ENCODE results near the gene TRIM31.

The TRIM31 gene

GRCh38 chr6:30104661-30105060 lies 8.2 kb downstream of the TRIM31 start:
- TF ChIP-seq EGR1 (IDR thresholded peaks at IDR 0.05): no peak
- TF ChIP-seq RAD21 (IDR thresholded peaks at IDR 0.05; ENCODE audit: low read depth): no peak
- no peak for TF ChIP-seq FOXM1 (IDR thresholded peaks at IDR 0.05; ENCODE audit: borderline replicate concordance, low read depth)

DNA sequence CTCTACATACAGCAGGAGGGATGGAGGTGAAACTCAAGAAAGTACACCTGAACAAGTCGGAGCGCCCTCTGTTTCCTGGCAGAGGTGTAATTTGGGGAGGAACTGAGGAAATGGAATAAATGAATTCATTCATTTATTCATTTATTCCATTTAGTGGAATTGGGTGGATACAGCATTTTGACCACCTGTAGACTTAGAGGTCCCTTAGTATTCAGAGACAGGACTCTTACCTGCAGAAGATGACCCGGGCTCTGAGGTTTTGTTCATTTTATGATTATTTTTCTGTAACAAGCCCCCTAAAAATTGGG lies 9.1 kb downstream of the TRIM31 start:
- TF ChIP-seq ZBTB7A (IDR thresholded peaks at IDR 0.05; ENCODE audit: low read depth) (no peak), FOXM1 (IDR thresholded peaks at IDR 0.05; ENCODE audit: borderline replicate concordance, low read depth) (no peak), EP300 (IDR thresholded peaks at IDR 0.05; ENCODE audit: borderline replicate concordance) (no peak), TEAD4 (IDR thresholded peaks at IDR 0.05) (no peak), TAF1 (IDR thresholded peaks at IDR 0.05; ENCODE audit: low read depth) (no peak), EGR1 (IDR thresholded peaks at IDR 0.05) (no peak), CEBPB (IDR thresholded peaks at IDR 0.05) (no peak), CREB1 (IDR thresholded peaks at IDR 0.05; ENCODE audit: low read depth) (no peak), USF1 (IDR thresholded peaks at IDR 0.05) (no peak), REST (IDR thresholded peaks at IDR 0.05; ENCODE audit: low read depth) (no peak), YY1 (IDR thresholded peaks at IDR 0.05; ENCODE audit: low read depth) (no peak), NFIC (IDR thresholded peaks at IDR 0.05) (no peak)

DNA sequence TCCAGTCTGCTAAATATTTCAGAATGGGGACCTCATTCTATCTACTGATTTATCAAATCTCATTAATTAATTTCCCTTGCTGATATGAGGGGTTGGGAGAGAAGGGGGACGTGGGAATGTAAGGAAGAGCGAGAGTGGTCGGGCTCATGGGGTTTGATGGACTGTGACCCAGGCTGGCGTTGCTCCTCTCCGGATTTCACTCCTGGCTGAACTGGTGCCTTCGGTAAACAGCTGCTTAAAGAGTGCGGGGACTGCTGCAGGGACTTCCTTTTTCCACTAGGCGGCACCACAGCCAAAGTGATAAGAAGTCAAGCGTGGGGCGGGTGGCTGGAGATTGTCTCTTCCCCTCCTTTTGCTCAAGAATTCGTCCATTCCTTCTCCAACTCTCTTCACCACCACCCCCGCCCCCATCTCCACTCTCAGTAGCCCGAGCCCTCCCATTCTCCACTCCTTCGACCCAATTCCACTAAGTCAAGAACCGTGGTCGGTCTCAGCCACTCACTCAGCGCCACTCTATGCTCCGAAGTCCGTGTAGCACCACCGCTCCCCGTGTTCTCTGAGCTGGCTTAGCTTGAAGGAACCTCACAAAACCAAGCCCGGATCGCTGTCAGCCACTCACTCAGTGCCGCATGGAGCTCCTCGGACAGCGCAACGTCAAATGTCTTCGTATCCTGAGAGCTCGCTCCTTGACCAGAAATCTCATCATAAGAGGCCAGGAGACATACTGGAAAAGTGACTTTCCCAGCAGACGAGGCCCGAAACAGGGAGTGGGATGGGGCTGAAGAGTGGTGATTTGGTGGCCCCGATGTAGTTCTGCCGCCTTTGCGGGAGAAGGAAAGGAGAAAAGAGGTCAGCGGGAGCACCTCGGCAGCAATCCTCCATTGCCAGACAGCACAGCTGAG lies 9.7 kb downstream of the TRIM31 start:
- peak; percentile 26; the same call in 1 of the 2 replicates for TF ChIP-seq MAX (IDR thresholded peaks at IDR 0.05)
- no peak for TF ChIP-seq REST (IDR thresholded peaks at IDR 0.05; ENCODE audit: low read depth)
- TF ChIP-seq RAD21 (IDR thresholded peaks at IDR 0.05; ENCODE audit: low read depth): peak; percentile 89

GRCh38 chr6:30102414-30102969 lies 10.4 kb downstream of the TRIM31 start:
- TF ChIP-seq TEAD4 (IDR thresholded peaks at IDR 0.05): no peak

- TF ChIP-seq YY1 (IDR thresholded peaks at IDR 0.05; ENCODE audit: low read depth) (no peak), TAF1 (IDR thresholded peaks at IDR 0.05; ENCODE audit: low read depth) (no peak; the same call in 1 of the 2 replicates), NFIC (IDR thresholded peaks at IDR 0.05) (no peak), CREB1 (IDR thresholded peaks at IDR 0.05; ENCODE audit: low read depth) (no peak), CEBPB (IDR thresholded peaks at IDR 0.05) (no peak), REST (IDR thresholded peaks at IDR 0.05; ENCODE audit: low read depth) (no peak), TCF12 (IDR thresholded peaks at IDR 0.05; ENCODE audit: low read depth) (no peak), RAD21 (IDR thresholded peaks at IDR 0.05; ENCODE audit: low read depth) (no peak; the same call in 1 of the 2 replicates), EGR1 (IDR thresholded peaks at IDR 0.05) (no peak), MAX (IDR thresholded peaks at IDR 0.05) (no peak), EP300 (IDR thresholded peaks at IDR 0.05; ENCODE audit: borderline replicate concordance) (no peak), ZBTB7A (IDR thresholded peaks at IDR 0.05; ENCODE audit: low read depth) (no peak), FOXM1 (IDR thresholded peaks at IDR 0.05; ENCODE audit: borderline replicate concordance, low read depth) (no peak), USF1 (IDR thresholded peaks at IDR 0.05) (no peak), TEAD4 (IDR thresholded peaks at IDR 0.05) (no peak)
These were observed 11.2 kb downstream of the TRIM31 start for GRCh38 chr6:30101444-30102413.
